ENCODE results near the gene CX3CL1.

CX3CL1 gene

DNA sequence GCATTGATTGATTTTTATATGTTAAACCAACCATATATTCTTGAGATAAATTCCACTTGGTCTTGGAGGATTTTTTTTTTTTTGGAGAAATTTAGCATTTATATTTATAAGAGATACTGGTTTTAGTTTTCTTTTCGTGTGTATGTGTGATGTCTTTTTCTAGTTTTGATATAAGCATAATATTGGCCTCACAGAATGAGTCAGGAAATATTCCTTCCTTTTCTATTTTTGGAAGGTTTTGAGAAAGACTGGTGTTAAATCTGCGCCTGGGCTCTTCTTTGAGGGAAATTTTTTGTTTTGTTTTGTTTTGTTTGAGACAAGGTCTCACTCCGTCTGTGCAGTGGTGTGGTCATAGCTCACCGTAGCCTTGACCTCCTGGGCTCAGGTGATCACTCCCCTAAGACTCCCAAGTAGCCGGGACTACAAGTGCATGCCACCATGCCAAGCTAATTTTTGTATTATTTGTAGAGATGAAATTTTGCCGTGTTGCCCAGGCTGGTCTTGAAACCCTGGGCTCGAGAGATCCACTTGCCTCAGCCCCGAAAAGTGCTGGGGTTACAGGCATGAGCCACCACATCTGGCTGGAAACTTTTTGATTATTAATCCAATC, 42.5 kb upstream of the CX3CL1 start:
- no peak for DNase-seq (ENCODE audit: low read depth in 1 of 2, low spot score in 1 of 2)
- Histone ChIP-seq H3K4me3 (replicated peaks; ENCODE audit: insufficient read depth, low read length) (no peak overlapping the region), H3K27me3 (ENCODE audit: insufficient read depth, poor library complexity, severe bottlenecking) (no peaks in the 10 kb centered on the region), H3K27ac (replicated peaks) (no peak overlapping the region)
- TF ChIP-seq CTCF (IDR thresholded peaks at IDR 0.05; ENCODE audit: insufficient read depth, low read length) (no peak), SPI1 (IDR thresholded peaks at IDR 0.05; ENCODE audit: borderline replicate concordance, low read depth) (no peak), GABPA (IDR thresholded peaks at IDR 0.05; ENCODE audit: low read depth) (no peak), POLR2AphosphoS5 (IDR thresholded peaks at IDR 0.05; ENCODE audit: low read depth) (no peak), REST (IDR thresholded peaks at IDR 0.05; ENCODE audit: insufficient replicate concordance, low read depth) (no peak)

DNA sequence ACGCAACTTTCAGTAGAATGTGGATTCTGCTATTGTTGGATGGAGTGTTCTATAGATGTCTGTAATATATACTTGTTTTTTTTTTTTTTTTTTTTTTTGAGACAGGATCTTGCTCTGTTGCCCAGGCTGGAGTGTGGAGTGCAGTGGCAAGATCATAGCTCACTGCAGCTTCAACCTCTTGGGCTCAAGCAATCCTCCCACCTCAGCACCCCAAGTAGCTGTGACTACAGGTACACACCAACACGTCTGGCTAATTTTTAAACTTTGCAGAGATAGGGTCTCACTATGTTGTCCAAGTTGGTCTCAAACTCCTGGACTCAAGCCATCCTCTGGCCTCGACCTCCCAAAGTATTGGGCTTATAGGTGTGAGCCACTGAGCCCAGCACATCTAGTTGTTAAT, 40.9 kb upstream of the CX3CL1 start:
- TF ChIP-seq GABPA (IDR thresholded peaks at IDR 0.05; ENCODE audit: low read depth) (no peak), SPI1 (IDR thresholded peaks at IDR 0.05; ENCODE audit: borderline replicate concordance, low read depth) (no peak), REST (IDR thresholded peaks at IDR 0.05; ENCODE audit: insufficient replicate concordance, low read depth) (no peak), CTCF (IDR thresholded peaks at IDR 0.05; ENCODE audit: insufficient read depth, low read length) (no peak), POLR2AphosphoS5 (IDR thresholded peaks at IDR 0.05; ENCODE audit: low read depth) (no peak)
- Histone ChIP-seq H3K4me3 (replicated peaks; ENCODE audit: insufficient read depth, low read length) (no peak overlapping the region), H3K27me3 (ENCODE audit: insufficient read depth, poor library complexity, severe bottlenecking) (no peaks in the 10 kb centered on the region), H3K27ac (replicated peaks) (no peak overlapping the region)
- no peak for DNase-seq (ENCODE audit: low read depth in 1 of 2, low spot score in 1 of 2)

DNA sequence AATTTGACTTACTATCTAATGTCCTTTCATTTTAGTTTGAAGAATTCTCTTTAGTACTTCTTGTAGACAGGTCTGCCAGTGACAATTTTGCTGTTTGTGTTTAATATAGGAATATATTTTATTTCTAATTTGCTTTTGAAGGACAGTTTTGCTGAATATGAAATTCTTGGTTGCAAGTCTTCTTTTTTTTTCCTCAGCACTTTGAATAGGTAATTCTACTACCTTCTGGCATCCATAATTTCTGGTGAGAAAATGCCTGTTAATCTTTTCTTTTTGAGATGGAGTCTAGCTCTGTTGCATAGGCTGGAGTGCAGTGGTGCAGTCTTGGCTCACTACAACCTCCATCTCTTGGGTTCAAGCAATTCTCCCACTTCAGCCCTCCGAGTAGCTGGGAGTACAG, 38.9 kb upstream of the CX3CL1 start:
- Histone ChIP-seq H3K27ac (replicated peaks) (no peak overlapping the region), H3K27me3 (ENCODE audit: insufficient read depth, poor library complexity, severe bottlenecking) (no peaks in the 10 kb centered on the region), H3K4me3 (replicated peaks; ENCODE audit: insufficient read depth, low read length) (no peak overlapping the region)
- TF ChIP-seq GABPA (IDR thresholded peaks at IDR 0.05; ENCODE audit: low read depth) (no peak), CTCF (IDR thresholded peaks at IDR 0.05; ENCODE audit: insufficient read depth, low read length) (no peak), REST (IDR thresholded peaks at IDR 0.05; ENCODE audit: insufficient replicate concordance, low read depth) (no peak), POLR2AphosphoS5 (IDR thresholded peaks at IDR 0.05; ENCODE audit: low read depth) (no peak), SPI1 (IDR thresholded peaks at IDR 0.05; ENCODE audit: borderline replicate concordance, low read depth) (no peak)
- no peak for DNase-seq (ENCODE audit: low read depth in 1 of 2, low spot score in 1 of 2)
